Nephron (organoid): ENCODE results near the gene TLE4.
"Not testable (repeated sequence)": the region's sequence is repeated elsewhere in the genome, so short reads cannot be mapped to it uniquely, and the experiment has no call there.

Experiments
- H3K27ac Mint-ChIP-seq, 3 experiments: 2 replicates each; pipeline ENCODE4 v1.8.0; 2020; ENCODE audit warnings: mixed read lengths in 3 of 3, mild to moderate bottlenecking in 2 of 3, moderate library complexity in 1 of 3
- H3K27me3 Mint-ChIP-seq: 2 replicates; pipeline ENCODE4 v1.8.0; 2021; ENCODE audit warnings: low read depth, mild to moderate bottlenecking, moderate library complexity, mixed read lengths
- H3K36me3 Mint-ChIP-seq: 2 replicates; pipeline ENCODE4 v1.8.0; 2020; ENCODE audit warnings: low read depth, mixed read lengths
- H3K4me1 Mint-ChIP-seq: 2 replicates; pipeline ENCODE4 v1.8.0; 2020; ENCODE audit warnings: mixed read lengths
- H3K4me3 Mint-ChIP-seq, 3 experiments: 2 replicates each; pipeline ENCODE4 v1.8.0; 2020; ENCODE audit warnings: mild to moderate bottlenecking in 3 of 3, mixed read lengths in 3 of 3, moderate library complexity in 2 of 3
- H3K9me3 Mint-ChIP-seq: 2 replicates; pipeline ENCODE4 v1.8.0; 2020; ENCODE audit warnings: mixed read lengths
- TF ChIP-seq, protein P1 (sequence below), 3 experiments: fragments of 200-600 bp; sonication (generic); IDR thresholded peaks; one replicate each; pipeline ENCODE4 v1.5.0; 2021; ENCODE audit warnings: antibody characterized with exemption in 3 of 3; ENCODE audit not compliant: unreplicated experiment in 3 of 3

The TLE4 gene

DNA sequence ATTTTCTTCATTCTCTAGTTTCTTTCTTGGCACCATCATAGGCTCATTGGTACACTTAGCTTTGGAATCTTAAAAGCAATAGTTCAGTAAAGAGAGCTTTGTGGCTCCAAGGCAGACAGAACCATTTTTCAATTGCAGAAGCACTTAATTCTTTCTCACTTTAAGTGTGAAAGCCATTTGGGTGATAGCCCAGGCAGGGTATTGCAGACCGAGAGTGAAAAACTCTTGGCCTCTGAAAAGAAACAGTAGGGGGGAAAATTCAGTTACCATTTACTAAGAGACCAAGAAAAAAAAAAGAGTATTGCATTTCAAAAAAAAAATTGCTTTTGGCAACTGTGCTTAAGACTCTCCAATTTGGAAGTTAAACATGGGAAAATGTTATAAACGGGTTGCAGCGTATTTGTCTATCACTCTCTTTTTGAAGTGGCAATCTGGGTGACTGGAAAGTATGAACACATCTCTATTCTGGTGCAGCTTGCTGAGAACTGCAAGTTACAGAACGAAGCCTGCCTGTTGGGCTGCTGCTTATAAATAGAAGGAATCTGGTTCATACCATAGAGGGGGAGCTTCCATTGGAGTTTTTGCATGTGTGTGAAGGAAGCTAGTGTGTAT lies 170.5 kb downstream of the TLE4 start:
- H3K27ac Mint-ChIP-seq = no peak overlapping the region
- H3K4me3 Mint-ChIP-seq = no peak overlapping the region
- peaks cover 2% of the 10 kb centered on the region for H3K27me3 Mint-ChIP-seq
- TF ChIP-seq, protein P1, sequence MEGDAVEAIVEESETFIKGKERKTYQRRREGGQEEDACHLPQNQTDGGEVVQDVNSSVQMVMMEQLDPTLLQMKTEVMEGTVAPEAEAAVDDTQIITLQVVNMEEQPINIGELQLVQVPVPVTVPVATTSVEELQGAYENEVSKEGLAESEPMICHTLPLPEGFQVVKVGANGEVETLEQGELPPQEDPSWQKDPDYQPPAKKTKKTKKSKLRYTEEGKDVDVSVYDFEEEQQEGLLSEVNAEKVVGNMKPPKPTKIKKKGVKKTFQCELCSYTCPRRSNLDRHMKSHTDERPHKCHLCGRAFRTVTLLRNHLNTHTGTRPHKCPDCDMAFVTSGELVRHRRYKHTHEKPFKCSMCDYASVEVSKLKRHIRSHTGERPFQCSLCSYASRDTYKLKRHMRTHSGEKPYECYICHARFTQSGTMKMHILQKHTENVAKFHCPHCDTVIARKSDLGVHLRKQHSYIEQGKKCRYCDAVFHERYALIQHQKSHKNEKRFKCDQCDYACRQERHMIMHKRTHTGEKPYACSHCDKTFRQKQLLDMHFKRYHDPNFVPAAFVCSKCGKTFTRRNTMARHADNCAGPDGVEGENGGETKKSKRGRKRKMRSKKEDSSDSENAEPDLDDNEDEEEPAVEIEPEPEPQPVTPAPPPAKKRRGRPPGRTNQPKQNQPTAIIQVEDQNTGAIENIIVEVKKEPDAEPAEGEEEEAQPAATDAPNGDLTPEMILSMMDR (IDR thresholded peaks at IDR 0.05; ENCODE audit: unreplicated experiment in 3 of 3) = no peak
- H3K36me3 Mint-ChIP-seq = no peaks in the 10 kb centered on the region
- H3K9me3 Mint-ChIP-seq = no peaks in the 10 kb centered on the region
- H3K4me1 Mint-ChIP-seq = peaks cover 17% of the 10 kb centered on the region

DNA sequence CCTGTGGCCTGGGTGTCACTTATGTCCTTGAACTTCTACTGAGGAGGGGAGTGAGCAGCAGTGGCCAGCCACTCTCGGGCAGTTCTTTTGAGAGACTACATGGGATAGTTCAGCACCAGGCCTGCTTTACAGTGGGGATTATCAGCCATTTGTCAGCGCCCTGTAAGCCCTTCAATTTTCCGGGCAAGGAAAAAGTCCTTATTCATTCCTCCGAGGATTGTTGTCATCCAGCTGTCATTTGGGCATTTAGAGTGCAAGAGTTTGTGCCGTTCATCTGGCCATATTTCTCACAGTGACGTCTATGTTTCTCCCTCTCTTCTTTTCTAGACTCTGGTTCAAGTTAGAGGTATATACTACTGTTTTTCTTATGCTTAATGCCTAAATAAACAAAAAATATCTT lies 172.8 kb downstream of the TLE4 start:
- TF ChIP-seq, protein P1 (IDR thresholded peaks at IDR 0.05; ENCODE audit: unreplicated experiment in 3 of 3) = no peak
- Mint-ChIP-seq H3K9me3 (no peaks in the 10 kb centered on the region), H3K27me3 (peaks cover 5% of the 10 kb centered on the region), H3K27ac (no peak overlapping the region), H3K4me1 (peaks cover 17% of the 10 kb centered on the region), H3K4me3 (no peak overlapping the region), H3K36me3 (no peaks in the 10 kb centered on the region)

DNA sequence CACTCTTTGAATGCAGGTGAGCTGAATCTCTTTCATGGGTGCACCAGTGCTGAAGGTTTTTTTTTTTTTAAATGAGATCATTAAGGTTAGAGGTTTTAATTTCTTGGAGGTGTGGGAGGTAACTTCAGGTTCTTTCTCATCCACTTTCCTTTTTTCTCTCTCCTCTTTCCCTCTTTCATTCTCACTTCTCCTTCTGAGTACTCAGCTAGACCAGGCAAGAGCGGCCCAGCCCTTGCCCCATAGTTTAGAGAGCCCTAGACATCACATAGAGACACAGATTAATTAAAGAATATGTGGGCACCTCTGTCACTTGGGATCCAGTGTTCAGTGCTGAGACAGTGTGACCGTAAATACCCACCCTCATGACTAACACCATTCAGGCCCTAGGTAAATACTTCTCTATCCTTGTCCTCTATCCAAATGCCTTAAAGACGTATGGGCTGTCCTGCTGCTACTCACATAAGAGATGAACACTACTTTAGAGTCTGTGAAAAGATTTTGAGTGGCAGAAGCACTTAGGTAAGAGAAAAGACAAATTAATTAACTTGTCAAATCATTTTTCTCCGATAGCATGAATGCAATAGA lies 174.1 kb downstream of the TLE4 start:
- TF ChIP-seq, protein P1 (IDR thresholded peaks at IDR 0.05; ENCODE audit: unreplicated experiment in 3 of 3) = no peak
- Mint-ChIP-seq H3K27ac (no peak overlapping the region), H3K4me3 (no peak overlapping the region), H3K27me3 (peaks cover 5% of the 10 kb centered on the region), H3K36me3 (no peaks in the 10 kb centered on the region), H3K9me3 (peaks cover under 1% of the 10 kb centered on the region), H3K4me1 (peaks cover 17% of the 10 kb centered on the region)

DNA sequence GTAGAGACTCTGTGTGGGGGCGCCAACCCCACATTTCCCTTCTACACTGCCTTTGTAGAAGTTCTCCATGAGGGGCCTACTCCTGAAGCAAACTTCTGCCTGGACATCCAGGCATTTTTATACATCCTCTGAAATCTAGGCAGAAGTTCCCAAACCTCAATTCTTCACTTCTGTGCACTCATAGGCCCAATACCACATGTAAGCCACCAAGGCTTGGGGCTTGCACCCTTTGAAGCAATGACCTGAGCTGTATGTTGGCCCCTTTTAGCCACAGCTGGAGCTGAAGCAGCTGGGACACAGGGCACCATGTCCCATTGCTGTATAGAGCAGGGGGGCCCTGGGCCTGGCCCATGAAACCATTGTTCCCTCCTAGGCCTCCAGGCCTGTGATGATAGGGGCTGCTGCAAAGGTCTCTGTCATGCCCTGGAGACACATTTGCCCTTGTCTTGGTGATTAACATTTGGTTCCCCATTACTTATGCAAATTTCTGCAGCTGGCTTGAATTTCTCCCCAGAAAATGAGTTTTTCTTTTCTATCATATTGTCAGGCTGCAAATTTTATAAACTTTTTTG lies 180.2 kb downstream of the TLE4 start:
- Mint-ChIP-seq H3K9me3 (peaks cover 18% of the 10 kb centered on the region), H3K27me3 (peaks cover 10% of the 10 kb centered on the region)
- not testable (repeated sequence) for H3K4me3 Mint-ChIP-seq, H3K4me1 Mint-ChIP-seq, H3K27ac Mint-ChIP-seq, H3K36me3 Mint-ChIP-seq

DNA sequence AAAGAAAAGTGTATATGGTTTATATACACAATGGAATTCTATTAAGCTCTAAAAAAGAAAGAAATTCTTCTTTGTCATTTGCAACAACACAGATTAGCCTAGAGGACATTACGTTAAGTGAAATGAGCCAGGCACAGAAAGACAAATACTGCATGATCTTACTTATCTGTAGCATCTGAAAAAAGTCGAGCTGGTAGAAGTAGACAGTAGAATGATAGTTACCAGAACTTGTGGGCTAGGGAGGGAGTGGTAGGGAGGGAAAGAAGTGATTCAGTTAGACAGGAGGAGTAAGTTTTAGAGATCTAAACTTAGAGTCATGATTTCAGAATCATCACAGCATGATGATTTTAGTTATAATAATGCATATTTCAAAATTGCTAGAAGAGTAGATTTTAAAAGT lies 184.6 kb downstream of the TLE4 start:
- peaks cover 6% of the 10 kb centered on the region for H3K36me3 Mint-ChIP-seq
- no peaks in the 10 kb centered on the region for H3K4me1 Mint-ChIP-seq
- TF ChIP-seq, protein P1 (IDR thresholded peaks at IDR 0.05; ENCODE audit: unreplicated experiment in 3 of 3) = no peak
- peaks cover 5% of the 10 kb centered on the region for H3K27me3 Mint-ChIP-seq
- no peak overlapping the region for H3K4me3 Mint-ChIP-seq
- peaks cover 19% of the 10 kb centered on the region for H3K9me3 Mint-ChIP-seq
- H3K27ac Mint-ChIP-seq = no peak overlapping the region

DNA sequence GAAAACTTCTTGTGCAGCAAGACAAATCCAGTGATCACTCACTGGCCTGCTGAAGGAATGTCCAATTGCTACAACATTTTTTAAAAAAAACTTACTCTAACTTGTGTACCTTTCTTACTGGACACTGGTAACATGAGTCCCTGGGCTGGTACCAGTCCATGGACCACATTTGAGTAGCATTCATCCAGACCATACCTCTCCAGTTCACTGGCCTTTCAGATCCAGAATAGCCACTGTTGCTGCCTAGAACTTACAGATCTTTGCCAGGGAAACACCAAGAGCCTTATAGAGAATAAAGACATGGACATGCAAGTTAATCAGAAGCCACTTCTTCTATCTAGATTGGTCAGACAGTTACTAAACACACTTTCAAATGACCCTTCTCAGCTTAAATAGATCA lies 185.3 kb downstream of the TLE4 start:
- Mint-ChIP-seq H3K9me3 (peaks cover 16% of the 10 kb centered on the region), H3K4me3 (no peak overlapping the region), H3K36me3 (peaks cover 6% of the 10 kb centered on the region), H3K27ac (no peak overlapping the region), H3K27me3 (peaks cover 5% of the 10 kb centered on the region), H3K4me1 (no peaks in the 10 kb centered on the region)
- TF ChIP-seq, protein P1 (IDR thresholded peaks at IDR 0.05; ENCODE audit: unreplicated experiment in 3 of 3) = no peak
